Measurements from ENCODE around the gene CELSR1.

CELSR1 gene

GRCh38 chr22:46346680-46347405, 190.6 kb downstream of the CELSR1 start:
- DNase-seq = no peak

- DNase-seq = no peak
Measured at GRCh38 chr22:46340676-46341075, 196.7 kb downstream of the CELSR1 start.

GRCh38 chr22:46339956-46340355, 197.5 kb downstream of the CELSR1 start:
- no peak for DNase-seq

GRCh38 chr22:46338636-46339035, 198.8 kb downstream of the CELSR1 start:
- no peak for DNase-seq

- no peak for DNase-seq
Measured at GRCh38 chr22:46337870-46338269, 199.6 kb downstream of the CELSR1 start.

- DNase-seq = no peak
Measured at GRCh38 chr22:46336119-46337078, 201.0 kb downstream of the CELSR1 start.

- no peak for DNase-seq
Measured at GRCh38 chr22:46335201-46336118, 202.0 kb downstream of the CELSR1 start, which contains the start of gene TRMU. TSS of gene TRMU (plus strand) at chr22:46335714. CDS start at chr22:46335765, 51 bp downstream.

GRCh38 chr22:46331496-46331895, 205.9 kb downstream of the CELSR1 start:
- DNase-seq = no peak

GRCh38 chr22:46330426-46330825, 207.0 kb downstream of the CELSR1 start:
- DNase-seq = no peak

- no peak for DNase-seq
Measured at GRCh38 chr22:46329616-46330015, 207.8 kb downstream of the CELSR1 start.

GRCh38 chr22:46328797-46329196, 208.6 kb downstream of the CELSR1 start:
- DNase-seq = no peak

- DNase-seq = no peak
Measured at GRCh38 chr22:46327691-46328465, 209.5 kb downstream of the CELSR1 start.

GRCh38 chr22:46326066-46326680, 211.2 kb downstream of the CELSR1 start:
- no peak for DNase-seq

- no peak for DNase-seq
Measured at GRCh38 chr22:46323162-46323561, 214.3 kb downstream of the CELSR1 start.

- DNase-seq = no peak
Measured at GRCh38 chr22:46322711-46323110, 214.7 kb downstream of the CELSR1 start.

GRCh38 chr22:46320716-46321386, 216.6 kb downstream of the CELSR1 start:
- DNase-seq = no peak

GRCh38 chr22:46320166-46320710, 217.2 kb downstream of the CELSR1 start:
- DNase-seq = no peak

GRCh38 chr22:46319319-46319718, 218.1 kb downstream of the CELSR1 start:
- DNase-seq = no peak

- no peak for DNase-seq
Measured at GRCh38 chr22:46318576-46318975, 218.8 kb downstream of the CELSR1 start.

- DNase-seq = no peak
Measured at GRCh38 chr22:46317646-46318045, 219.8 kb downstream of the CELSR1 start.

GRCh38 chr22:46315976-46316375, 221.4 kb downstream of the CELSR1 start:
- no peak for DNase-seq

Data from cortex of kidney (tissue), 1 donor.